Measurements from ENCODE around the gene RPLP2.

RPLP2 gene

GRCh38 chr11:800473-800872 is 9.3 kb upstream of the RPLP2 start:
- no peak overlapping the region for H3K4me3 ChIP-seq (ENCODE audit: low read length)

GRCh38 chr11:801097-801780 is 8.5 kb upstream of the RPLP2 start:
- no peak for DNase-seq (ENCODE audit: low read depth, low spot score)
- H3K4me3 ChIP-seq (ENCODE audit: low read length) = no peak overlapping the region

More at GRCh38 chr11:800473-800872, 9.3 kb upstream of the RPLP2 start:
- DNase-seq (ENCODE audit: low read depth, low spot score) = no peak

- no peak overlapping the region for H3K4me3 ChIP-seq (ENCODE audit: low read length)
- no peak for DNase-seq (ENCODE audit: low read depth, low spot score)
Observed at GRCh38 chr11:802018-802617, 7.6 kb upstream of the RPLP2 start.

- no peak overlapping the region for H3K4me3 ChIP-seq (ENCODE audit: low read length)
- DNase-seq (ENCODE audit: low read depth, low spot score) = no peak
Observed at GRCh38 chr11:802693-803466, 6.9 kb upstream of the RPLP2 start.

GRCh38 chr11:803467-803742 is 6.4 kb upstream of the RPLP2 start:
- no peak overlapping the region for H3K4me3 ChIP-seq (ENCODE audit: low read length)
- no peak for DNase-seq (ENCODE audit: low read depth, low spot score)

GRCh38 chr11:803770-804598 is 5.8 kb upstream of the RPLP2 start:
- DNase-seq (ENCODE audit: low read depth, low spot score) = no peak
- peak overlapping the region; percentile 75 for H3K4me3 ChIP-seq (ENCODE audit: low read length)

- DNase-seq (ENCODE audit: low read depth, low spot score) = no peak
- peak overlapping the region; percentile 75 for H3K4me3 ChIP-seq (ENCODE audit: low read length)
Observed at GRCh38 chr11:804599-804964, 5.2 kb upstream of the RPLP2 start.

- no peak for DNase-seq (ENCODE audit: low read depth, low spot score)
- peak overlapping the region; percentile 99 for H3K4me3 ChIP-seq (ENCODE audit: low read length)
Observed at GRCh38 chr11:808427-809286, 1.1 kb upstream of the RPLP2 start.

- no peak for DNase-seq (ENCODE audit: low read depth, low spot score)
- peak overlapping the region; percentile 99 for H3K4me3 ChIP-seq (ENCODE audit: low read length)
Observed at GRCh38 chr11:810040-810567, 337 bp downstream of the RPLP2 start.

- no peak for DNase-seq (ENCODE audit: low read depth, low spot score)
- H3K4me3 ChIP-seq (ENCODE audit: low read length) = peak overlapping the region; percentile 99
Observed at GRCh38 chr11:811446-812245, 1.9 kb downstream of the RPLP2 start.

- no peak for DNase-seq (ENCODE audit: low read depth, low spot score)
- no peak overlapping the region for H3K4me3 ChIP-seq (ENCODE audit: low read length)
Observed at GRCh38 chr11:812390-812789, 2.6 kb downstream of the RPLP2 start.

GRCh38 chr11:813072-813455 is 3.3 kb downstream of the RPLP2 start:
- no peak for DNase-seq (ENCODE audit: low read depth, low spot score)
- no peak overlapping the region for H3K4me3 ChIP-seq (ENCODE audit: low read length)

- H3K4me3 ChIP-seq (ENCODE audit: low read length) = no peak overlapping the region
- DNase-seq (ENCODE audit: low read depth, low spot score) = no peak
Observed at GRCh38 chr11:813456-814096, 3.8 kb downstream of the RPLP2 start.

GRCh38 chr11:815675-816432 is 6.1 kb downstream of the RPLP2 start:
- no peak for DNase-seq (ENCODE audit: low read depth, low spot score)

GRCh38 chr11:816433-816779 is 6.6 kb downstream of the RPLP2 start:
- no peak for DNase-seq (ENCODE audit: low read depth, low spot score)
- no peak overlapping the region for H3K4me3 ChIP-seq (ENCODE audit: low read length)

More at GRCh38 chr11:815675-816432, 6.1 kb downstream of the RPLP2 start:
- H3K4me3 ChIP-seq (ENCODE audit: low read length) = no peak overlapping the region

GRCh38 chr11:818396-819128 is 8.8 kb downstream of the RPLP2 start, which contains the start of gene PNPLA2:
PNPLA2 (plus strand) TSS chr11:818914; CDS start chr11:819719, 805 bp downstream.
- DNase-seq (ENCODE audit: low read depth, low spot score) = no peak
- H3K4me3 ChIP-seq (ENCODE audit: low read length) = peak within 1 kb of the TSS; percentile 66

Measured in Jurkat, Clone E6-1 (cell line).